GM12892 (cell line): Measurements from ENCODE around the gene ERC1.

Source experiments
- POLR2A ChIP-seq: IDR thresholded peaks from 2 replicates; pipeline ENCODE4 v1.6.1; 2011; ENCODE audit warnings: low read depth, low read length, control low read depth
- POLR2AphosphoS5 ChIP-seq: IDR thresholded peaks from 2 replicates; pipeline ENCODE4 v1.6.1; 2011; ENCODE audit warnings: low read depth, low read length, control low read depth
- TAF1 ChIP-seq: IDR thresholded peaks from 2 replicates; pipeline ENCODE4 v1.6.1; 2011; ENCODE audit warnings: low read depth, mild to moderate bottlenecking, control low read depth, low read length, borderline replicate concordance

DNA sequence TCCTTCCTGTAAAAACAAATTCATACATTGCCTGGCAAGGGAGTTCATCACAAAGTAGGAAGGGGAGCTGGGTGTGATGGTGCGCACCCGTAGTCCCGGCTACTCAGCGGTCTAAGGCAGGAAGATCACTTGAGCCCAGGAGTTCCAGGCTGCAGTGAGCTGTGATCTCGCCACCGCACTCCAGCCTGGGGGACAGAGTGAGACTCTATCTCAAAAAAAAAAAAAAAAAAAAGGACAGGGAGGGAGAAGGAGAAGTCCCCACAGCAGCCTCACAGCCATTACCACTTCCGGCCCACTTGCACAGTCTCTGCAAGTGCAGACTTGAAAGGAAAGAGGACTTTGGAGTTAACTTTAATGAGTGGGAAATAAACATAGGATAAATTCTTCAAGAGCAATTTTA, 482.4 kb downstream of the ERC1 start:
- TF ChIP-seq POLR2A, result no peak
- no peak for TF ChIP-seq POLR2AphosphoS5
- no peak for TF ChIP-seq TAF1
